MCF 10A (cell line): Measurements from ENCODE around the gene GORASP1. TPM values are rescaled to one million over a fixed set of nuclear protein-coding genes. Genes with fewer than 3 reads are reported as not detected.
A peak's percentile ranks its signal among the peaks of the same experiment; 100 is the strongest.

Source experiments
- BruUV-seq: library from RNA; stranded (reverse); fragments of 400-500 nt; replicated peaks from 2 replicates; lab custom pipeline; 2021; lab: Mats Ljungman, UMichigan
- CTCF ChIA-PET: fragments of 300-600 bp; sonication (Branson Sonifier 250); formaldehyde crosslinking; extraction: SDS; loops from one replicate; lab custom pipeline; 2021; ENCODE audit warnings: antibody characterized with exemption, inconsistent platforms; lab: Yijun Ruan, JAX
- POLR2A ChIA-PET: fragments of 300-600, 350-650 bp; sonication (Branson Sonifier 250); formaldehyde crosslinking; extraction: SDS; loops from one replicate; lab custom pipeline; 2020; ENCODE audit warnings: antibody characterized with exemption, inconsistent platforms; lab: Yijun Ruan, JAX
- DNase-seq: peaks from one replicate; pipeline ENCODE4 v3.0.0-alpha.2; 2018; ENCODE audit not compliant: unreplicated experiment
- H3K27ac Mint-ChIP-seq: one replicate; pipeline ENCODE4 v1.8.0; 2022; ENCODE audit warnings: mild to moderate bottlenecking, low read depth, mixed read lengths; ENCODE audit not compliant: unreplicated experiment
- H3K27me3 Mint-ChIP-seq: one replicate; pipeline ENCODE4 v1.8.0; 2022; ENCODE audit warnings: mixed read lengths; ENCODE audit not compliant: insufficient read depth, unreplicated experiment
- H3K36me3 Mint-ChIP-seq: one replicate; pipeline ENCODE4 v1.8.0; 2022; ENCODE audit warnings: mild to moderate bottlenecking, moderate library complexity, mixed read lengths; ENCODE audit not compliant: insufficient read depth, unreplicated experiment
- H3K4me1 Mint-ChIP-seq: one replicate; pipeline ENCODE4 v1.8.0; 2022; ENCODE audit warnings: mixed read lengths; ENCODE audit not compliant: insufficient read depth, unreplicated experiment
- H3K4me3 Mint-ChIP-seq: one replicate; pipeline ENCODE4 v1.8.0; 2022; ENCODE audit warnings: mild to moderate bottlenecking, moderate library complexity, mixed read lengths; ENCODE audit not compliant: unreplicated experiment
- H3K9me3 Mint-ChIP-seq: one replicate; pipeline ENCODE4 v1.8.0; 2022; ENCODE audit warnings: mixed read lengths; ENCODE audit not compliant: unreplicated experiment
- CTCF ChIP-seq: fragments of 200-600 bp; IDR thresholded peaks from one replicate; pipeline ENCODE4 v1.8.0; 2022; ENCODE audit warnings: antibody characterized with exemption, mild to moderate bottlenecking; ENCODE audit not compliant: unreplicated experiment
- intact Hi-C: fragments of 100-400 bp; cut with micrococcal nuclease; formaldehyde crosslinking; loops from 2 replicates; pipeline ENCODE4 v1.14.1; 2022
- total RNA-seq: library from RNA; stranded (reverse); gene quantifications from 2 replicates; pipeline ENCODE4 v1.2.3, GENCODE V29; 2022

GORASP1 gene
- total RNA-seq, 1 experiment from 2014 or later, result 34.4 TPM

GRCh38 chr3:39149498-39150147, 42.2 kb upstream of the GORASP1 start:
- H3K4me1 Mint-ChIP-seq, result peaks cover 72% of the 10 kb centered on the region
- peak overlapping the region; percentile 97 for H3K4me3 Mint-ChIP-seq
- no peak for DNase-seq
- H3K27ac Mint-ChIP-seq, result peak overlapping the region; percentile 97
- intact Hi-C loops, result no loop called here
- CTCF ChIA-PET, result interaction anchor here (0.6 to 3.3 kb wide), 13 partner anchors 18 to 722 kb away, joined by 3 to 12 read pairs (median 4); no protein-coding TSS in a partner anchor
- TF ChIP-seq CTCF, result no peak
- no peaks in the 10 kb centered on the region for H3K9me3 Mint-ChIP-seq
- POLR2A ChIA-PET, result interaction anchor here (0.6 to 1.4 kb wide), 3 partner anchors 16 to 52 kb away, joined by 3 to 5 read pairs (median 3); no protein-coding TSS in a partner anchor
- peaks cover 24% of the 10 kb centered on the region for H3K36me3 Mint-ChIP-seq
- no TSS peak for BruUV-seq
- H3K27me3 Mint-ChIP-seq, result no peaks in the 10 kb centered on the region

GRCh38 chr3:39149059-39149455, 41.6 kb upstream of the GORASP1 start:
- Mint-ChIP-seq H3K36me3 (peaks cover 29% of the 10 kb centered on the region), H3K9me3 (no peaks in the 10 kb centered on the region), H3K4me3 (peak overlapping the region; percentile 7), H3K27ac (peak overlapping the region; percentile 66), H3K27me3 (no peaks in the 10 kb centered on the region), H3K4me1 (peaks cover 68% of the 10 kb centered on the region)
- intact Hi-C loops, result no loop called here
- no peak for DNase-seq
- TF ChIP-seq CTCF, result no peak
- no TSS peak for BruUV-seq
- ChIA-PET POLR2A (interaction anchor here (0.6 kb wide), 1 partner anchor 23 kb away, joined by 3 read pairs; no protein-coding TSS in a partner anchor), CTCF (interaction anchor here (1.0 to 3.3 kb wide), 5 partner anchors 22 to 143 kb away, joined by 3 to 12 read pairs (median 7); no protein-coding TSS in a partner anchor)

- H3K36me3 Mint-ChIP-seq, result peaks cover 34% of the 10 kb centered on the region
- intact Hi-C loops, result no loop called here
- ChIA-PET POLR2A (no interaction called here), CTCF (interaction anchor here (1.0 to 3.3 kb wide), 4 partner anchors 22 to 143 kb away, joined by 3 to 12 read pairs (median 8); no protein-coding TSS in a partner anchor)
- peak overlapping the region; percentile 7 for H3K4me3 Mint-ChIP-seq
- no peaks in the 10 kb centered on the region for H3K27me3 Mint-ChIP-seq
- no peaks in the 10 kb centered on the region for H3K9me3 Mint-ChIP-seq
- peaks cover 68% of the 10 kb centered on the region for H3K4me1 Mint-ChIP-seq
- no peak for DNase-seq
- peak overlapping the region; percentile 66 for H3K27ac Mint-ChIP-seq
- no TSS peak for BruUV-seq
- TF ChIP-seq CTCF, result no peak
These were observed 41.1 kb upstream of the GORASP1 start for GRCh38 chr3:39148435-39149058.
